ENCODE data around the gene WDR27.
A peak's percentile ranks its signal among the peaks of the same experiment; 100 is the strongest.

WDR27 gene

DNA sequence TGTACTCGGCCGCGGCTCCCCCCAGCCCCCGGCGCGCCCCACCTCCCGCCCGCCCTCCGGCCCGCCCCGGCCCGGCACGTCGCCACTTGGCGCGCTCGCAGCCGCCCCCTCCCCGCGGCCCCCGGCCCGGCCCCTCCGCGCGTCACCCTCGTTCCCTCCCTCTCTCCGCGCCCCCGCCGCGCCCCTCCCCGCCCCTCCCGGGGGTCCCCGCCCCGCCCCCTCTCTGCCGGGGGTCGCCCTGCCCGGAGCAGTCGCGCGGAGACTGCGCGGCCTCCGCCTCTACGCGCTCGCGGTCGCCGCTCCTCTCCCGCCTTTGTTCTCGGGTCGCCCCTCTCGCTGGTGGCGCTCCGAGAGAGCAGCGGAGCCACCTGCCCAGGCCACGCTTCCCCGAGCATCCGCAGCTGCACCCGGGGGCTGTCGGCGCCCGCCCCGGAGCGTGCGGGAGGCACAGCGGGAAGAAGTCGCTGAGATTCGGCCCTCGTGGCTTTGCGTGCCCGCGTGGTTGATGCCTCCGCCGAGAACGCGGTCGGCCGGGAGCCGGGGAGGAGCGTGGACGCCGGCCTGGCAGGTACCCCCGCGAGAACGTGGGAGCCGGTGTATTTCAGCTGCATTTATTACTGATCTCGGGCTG is 22.8 kb upstream of the WDR27 start, which contains the start of gene PHF10:
Gene PHF10, minus strand, starts transcription at position 7 of the 631 bp plus-strand sequence. CDS start 569 bp downstream, outside the sequence.
- peak within 1 kb of the TSS; percentile 89 for H3K9ac ChIP-seq (ENCODE audit: low read depth, low read length)
- peaks cover 12% of the 10 kb centered on the region; the same call in 1 of the 2 replicates for H3K27me3 ChIP-seq (ENCODE audit: insufficient read depth, low read length)
- 0 out of 2 replicates have a peak, but pooled peaks cover 4% of the 10 kb centered on the region for H3K36me3 ChIP-seq (ENCODE audit: insufficient read depth, low read depth, low read length)
- H3K4me1 ChIP-seq (ENCODE audit: insufficient read depth, low read length): peaks cover 12% of the 10 kb centered on the region; the same call in 1 of the 2 replicates
- peak within 1 kb of the TSS; percentile 54 for H3K27ac ChIP-seq (ENCODE audit: low read length)
- H3K4me3 ChIP-seq (ENCODE audit: low read length): peak within 1 kb of the TSS; percentile 80
- no peaks in the 10 kb centered on the region for H3K9me3 ChIP-seq (ENCODE audit: insufficient read depth, low read depth, low read length)

DNA sequence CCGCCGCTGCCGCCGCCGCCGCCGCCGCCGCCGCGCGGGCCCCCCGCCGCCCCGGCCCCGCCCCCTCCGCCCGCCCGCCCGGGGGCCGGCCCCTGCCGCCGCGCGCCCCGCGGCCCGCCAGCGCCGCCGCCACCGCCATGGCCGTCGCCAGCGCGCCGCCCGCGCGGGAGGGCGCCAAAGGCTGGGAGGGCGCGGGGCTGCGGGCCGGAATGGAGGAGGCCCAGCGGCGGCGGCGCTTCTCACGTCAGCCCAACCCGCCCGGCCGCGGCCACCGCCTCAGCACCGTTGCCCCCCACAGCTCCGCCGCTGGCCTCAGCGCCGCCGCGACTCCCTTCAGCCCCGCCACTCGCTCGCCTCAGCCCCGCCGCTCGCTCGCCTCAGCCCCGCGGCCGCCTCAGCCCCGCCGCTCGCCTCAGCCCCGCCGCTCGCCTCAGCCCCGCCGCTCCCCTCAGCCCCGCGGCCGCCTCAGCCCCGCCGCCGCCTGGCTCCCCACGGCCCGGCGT is 22.2 kb upstream of the WDR27 start:
- Histone ChIP-seq H3K27me3 (ENCODE audit: insufficient read depth, low read length) (peaks cover 12% of the 10 kb centered on the region; the same call in 1 of the 2 replicates), H3K27ac (ENCODE audit: low read length) (no peak overlapping the region), H3K4me3 (ENCODE audit: low read length) (no peak overlapping the region), H3K36me3 (ENCODE audit: insufficient read depth, low read depth, low read length) (peaks cover 6% of the 10 kb centered on the region; the same call in 1 of the 2 replicates), H3K4me1 (ENCODE audit: insufficient read depth, low read length) (peaks cover 12% of the 10 kb centered on the region; the same call in 1 of the 2 replicates), H3K9ac (ENCODE audit: low read depth, low read length) (no peak overlapping the region), H3K9me3 (ENCODE audit: insufficient read depth, low read depth, low read length) (no peaks in the 10 kb centered on the region)

DNA sequence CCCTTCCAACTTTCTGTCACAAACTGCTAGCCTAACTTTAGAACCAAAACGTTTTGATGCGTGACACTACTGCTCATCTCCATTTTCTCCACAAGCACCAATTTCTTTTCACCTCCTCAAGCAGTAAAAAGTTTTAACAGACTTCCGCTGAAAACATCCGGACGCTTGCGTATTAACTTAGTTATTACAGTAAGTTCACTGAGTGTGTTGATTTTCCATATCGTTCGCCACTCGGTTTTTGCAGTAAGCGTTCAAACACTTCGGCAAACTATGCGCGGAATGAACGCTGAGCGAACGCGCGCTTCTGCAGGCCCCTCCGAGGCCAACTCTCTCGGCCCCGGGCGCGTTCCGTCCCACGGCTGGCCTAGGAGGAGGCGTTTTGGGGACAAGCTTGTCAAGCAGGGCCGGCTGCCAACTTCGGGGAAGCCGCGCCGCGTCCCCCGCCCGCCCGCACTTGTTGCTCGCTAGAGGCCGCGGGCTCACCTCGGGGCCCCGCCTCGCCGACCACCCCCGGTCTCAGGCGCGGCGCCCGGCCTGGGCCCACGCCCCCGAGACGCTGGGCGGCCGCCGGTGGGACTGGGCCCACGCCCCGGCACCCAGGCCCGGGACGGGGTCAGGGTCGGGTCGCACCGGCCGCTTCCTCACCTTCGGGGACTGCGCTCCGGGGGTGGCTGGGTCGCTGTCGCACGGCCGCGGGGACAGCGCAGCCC is 21.5 kb upstream of the WDR27 start:
- no peak overlapping the region for H3K27ac ChIP-seq (ENCODE audit: low read length)
- peak overlapping the region; percentile 80 for H3K4me3 ChIP-seq (ENCODE audit: low read length)
- peaks cover 12% of the 10 kb centered on the region; the same call in 1 of the 2 replicates for H3K4me1 ChIP-seq (ENCODE audit: insufficient read depth, low read length)
- peak overlapping the region; percentile 63; the same call in 1 of the 2 replicates for H3K9ac ChIP-seq (ENCODE audit: low read depth, low read length)
- no peaks in the 10 kb centered on the region for H3K9me3 ChIP-seq (ENCODE audit: insufficient read depth, low read depth, low read length)
- peaks cover 12% of the 10 kb centered on the region; the same call in 1 of the 2 replicates for H3K27me3 ChIP-seq (ENCODE audit: insufficient read depth, low read length)
- peaks cover 11% of the 10 kb centered on the region; the same call in 1 of the 2 replicates for H3K36me3 ChIP-seq (ENCODE audit: insufficient read depth, low read depth, low read length)

DNA sequence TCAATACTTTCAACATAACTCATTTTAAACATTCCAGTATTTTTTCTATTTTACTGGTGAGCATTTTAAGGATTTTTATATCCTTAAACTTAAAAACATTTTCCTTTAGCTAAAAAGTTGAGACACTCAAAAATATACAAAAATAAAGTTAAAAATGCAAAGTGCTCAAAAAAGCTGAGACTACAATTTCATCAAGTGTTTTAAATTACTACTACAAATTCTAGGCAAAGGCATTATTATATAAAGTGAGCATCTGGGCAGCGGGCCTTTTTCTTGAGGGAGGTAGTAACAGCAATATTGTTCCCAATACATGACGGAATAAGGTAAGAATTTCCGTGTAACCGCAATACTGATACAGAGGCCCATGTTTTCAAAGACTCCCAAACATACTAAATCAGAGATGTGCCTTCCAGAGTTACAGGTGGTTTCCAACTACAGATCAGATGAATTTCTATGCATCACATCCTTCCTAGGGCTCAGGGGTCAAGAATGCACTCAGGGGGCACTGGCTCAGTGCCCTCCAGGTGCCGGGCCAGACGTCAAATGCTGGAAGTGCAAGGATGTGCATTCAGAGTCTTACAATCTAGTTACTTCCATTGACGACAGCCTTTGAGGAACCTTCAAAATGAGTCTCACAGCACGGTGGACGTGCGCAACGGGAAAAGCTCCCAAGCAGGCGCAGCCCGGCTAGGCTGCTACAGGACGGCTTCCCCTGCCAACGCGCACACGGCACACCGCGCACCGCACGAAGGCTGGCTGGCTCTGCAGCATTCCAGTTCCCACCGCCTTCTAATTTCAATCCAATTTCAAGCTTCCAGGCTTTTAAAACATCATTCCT is 20.8 kb upstream of the WDR27 start:
- no peak overlapping the region for H3K27ac ChIP-seq (ENCODE audit: low read length)
- no peaks in the 10 kb centered on the region for H3K9me3 ChIP-seq (ENCODE audit: insufficient read depth, low read depth, low read length)
- peaks cover 12% of the 10 kb centered on the region; the same call in 1 of the 2 replicates for H3K4me1 ChIP-seq (ENCODE audit: insufficient read depth, low read length)
- peaks cover 12% of the 10 kb centered on the region; the same call in 1 of the 2 replicates for H3K27me3 ChIP-seq (ENCODE audit: insufficient read depth, low read length)
- H3K9ac ChIP-seq (ENCODE audit: low read depth, low read length): peak overlapping the region; percentile 63; the same call in 1 of the 2 replicates
- peak overlapping the region; percentile 80 for H3K4me3 ChIP-seq (ENCODE audit: low read length)
- H3K36me3 ChIP-seq (ENCODE audit: insufficient read depth, low read depth, low read length): peaks cover 15% of the 10 kb centered on the region; the same call in 1 of the 2 replicates

DNA sequence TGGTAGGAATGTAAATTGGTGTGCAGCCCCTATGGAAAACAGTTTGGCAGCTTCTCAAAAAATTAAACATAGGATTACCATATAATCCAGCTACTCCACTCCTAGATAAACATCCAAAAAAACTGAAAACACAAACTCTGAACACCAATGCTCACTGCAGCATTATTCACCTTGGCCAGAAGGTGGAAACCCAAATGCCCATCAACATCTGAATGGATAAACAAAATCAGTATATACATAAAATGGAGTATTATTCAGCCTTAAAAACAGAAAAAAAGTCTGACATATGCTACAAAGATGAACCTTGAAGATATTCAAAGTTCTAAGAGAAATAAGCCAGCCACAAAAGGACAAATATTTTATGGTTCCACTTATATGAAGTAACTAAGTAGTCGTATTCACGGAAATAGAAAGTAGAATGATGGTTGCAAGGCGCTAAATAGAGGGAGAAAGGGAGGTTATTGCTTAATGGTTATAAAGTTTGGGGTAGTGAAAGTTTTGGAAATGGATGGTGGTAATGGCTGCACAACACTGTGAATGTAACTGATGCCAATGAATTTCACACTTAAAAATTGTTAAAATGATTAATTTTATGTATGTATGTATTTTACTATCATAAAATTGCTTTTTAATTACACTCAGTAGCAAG is 18.5 kb upstream of the WDR27 start:
- no peak overlapping the region for H3K4me3 ChIP-seq (ENCODE audit: low read length)
- H3K27ac ChIP-seq (ENCODE audit: low read length): no peak overlapping the region
- H3K9ac ChIP-seq (ENCODE audit: low read depth, low read length): no peak overlapping the region
- peaks cover 7% of the 10 kb centered on the region; the same call in 1 of the 2 replicates for H3K4me1 ChIP-seq (ENCODE audit: insufficient read depth, low read length)
- H3K36me3 ChIP-seq (ENCODE audit: insufficient read depth, low read depth, low read length): peaks cover 37% of the 10 kb centered on the region
- no peaks in the 10 kb centered on the region for H3K9me3 ChIP-seq (ENCODE audit: insufficient read depth, low read depth, low read length)
- H3K27me3 ChIP-seq (ENCODE audit: insufficient read depth, low read length): peaks cover 12% of the 10 kb centered on the region; the same call in 1 of the 2 replicates

DNA sequence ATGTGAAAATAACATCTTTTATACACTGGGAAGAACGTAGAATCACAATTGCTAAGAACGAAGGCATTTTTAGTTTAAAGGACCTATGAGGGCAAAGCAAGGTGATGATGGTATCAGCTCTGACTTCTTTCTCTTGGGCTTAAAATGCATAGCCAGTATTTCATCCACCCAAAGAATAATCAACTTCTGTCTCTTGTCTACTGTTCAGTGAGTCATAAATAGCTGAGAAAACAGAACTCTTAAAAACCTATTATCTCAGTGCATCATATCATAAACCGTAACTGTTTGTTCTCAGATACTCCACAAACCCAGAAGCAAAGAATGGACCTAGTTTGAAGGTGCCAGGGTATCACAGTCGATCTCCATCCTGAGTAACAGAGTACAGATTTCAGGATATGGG is 17.3 kb upstream of the WDR27 start:
- H3K27ac ChIP-seq (ENCODE audit: low read length): no peak overlapping the region
- H3K9ac ChIP-seq (ENCODE audit: low read depth, low read length): no peak overlapping the region
- H3K4me3 ChIP-seq (ENCODE audit: low read length): no peak overlapping the region
- H3K4me1 ChIP-seq (ENCODE audit: insufficient read depth, low read length): peaks cover 7% of the 10 kb centered on the region; the same call in 1 of the 2 replicates
- H3K36me3 ChIP-seq (ENCODE audit: insufficient read depth, low read depth, low read length): peaks cover 49% of the 10 kb centered on the region
- H3K27me3 ChIP-seq (ENCODE audit: insufficient read depth, low read length): peaks cover 12% of the 10 kb centered on the region; the same call in 1 of the 2 replicates
- no peaks in the 10 kb centered on the region for H3K9me3 ChIP-seq (ENCODE audit: insufficient read depth, low read depth, low read length)

DNA sequence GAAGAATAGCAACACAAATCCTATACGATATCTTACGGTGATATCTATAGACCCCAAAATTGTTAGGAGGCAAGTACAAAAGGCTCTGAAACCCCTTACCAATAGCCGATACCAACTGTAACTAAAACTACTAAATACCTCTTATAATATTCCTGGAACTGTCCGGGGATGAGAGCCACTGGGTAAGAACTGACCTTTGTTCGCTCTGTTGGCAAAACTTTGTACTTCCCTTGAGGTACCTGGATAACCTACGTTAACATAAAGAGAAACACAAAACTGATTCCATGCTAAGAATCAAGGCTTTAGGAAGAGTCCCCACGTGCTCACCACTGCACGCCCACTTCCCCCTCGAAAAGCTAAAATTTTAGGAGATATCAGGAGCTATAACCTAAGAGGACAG is 12.8 kb upstream of the WDR27 start:
- no peak overlapping the region for H3K4me3 ChIP-seq (ENCODE audit: low read length)
- H3K4me1 ChIP-seq (ENCODE audit: insufficient read depth, low read length): no peaks in the 10 kb centered on the region
- no peaks in the 10 kb centered on the region for H3K27me3 ChIP-seq (ENCODE audit: insufficient read depth, low read length)
- peaks cover 87% of the 10 kb centered on the region for H3K36me3 ChIP-seq (ENCODE audit: insufficient read depth, low read depth, low read length)
- H3K9me3 ChIP-seq (ENCODE audit: insufficient read depth, low read depth, low read length): no peaks in the 10 kb centered on the region
- no peak overlapping the region for H3K9ac ChIP-seq (ENCODE audit: low read depth, low read length)
- H3K27ac ChIP-seq (ENCODE audit: low read length): no peak overlapping the region

DNA sequence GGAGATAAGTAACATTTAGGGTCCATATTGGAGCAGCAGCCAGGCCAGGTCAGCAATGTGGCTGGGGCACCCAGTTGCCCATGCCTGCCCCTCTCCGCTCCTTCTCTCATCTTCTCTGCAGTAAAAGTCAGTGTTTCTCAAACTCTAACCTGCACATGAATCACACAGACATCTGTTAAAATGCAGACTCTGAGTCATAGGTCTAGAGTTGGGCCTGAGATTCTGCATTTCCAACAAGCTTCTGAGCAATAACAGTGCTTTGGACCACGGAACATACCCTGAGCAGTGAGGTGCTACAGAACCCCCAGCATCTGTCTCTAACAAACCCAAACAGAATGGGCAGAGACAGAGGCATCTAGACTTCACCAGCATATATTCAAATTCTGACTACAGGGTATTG is 12.3 kb upstream of the WDR27 start:
- Histone ChIP-seq H3K9me3 (ENCODE audit: insufficient read depth, low read depth, low read length) (no peaks in the 10 kb centered on the region), H3K4me1 (ENCODE audit: insufficient read depth, low read length) (no peaks in the 10 kb centered on the region), H3K36me3 (ENCODE audit: insufficient read depth, low read depth, low read length) (peaks cover 90% of the 10 kb centered on the region), H3K27ac (ENCODE audit: low read length) (no peak overlapping the region), H3K9ac (ENCODE audit: low read depth, low read length) (no peak overlapping the region), H3K27me3 (ENCODE audit: insufficient read depth, low read length) (no peaks in the 10 kb centered on the region), H3K4me3 (ENCODE audit: low read length) (no peak overlapping the region)

DNA sequence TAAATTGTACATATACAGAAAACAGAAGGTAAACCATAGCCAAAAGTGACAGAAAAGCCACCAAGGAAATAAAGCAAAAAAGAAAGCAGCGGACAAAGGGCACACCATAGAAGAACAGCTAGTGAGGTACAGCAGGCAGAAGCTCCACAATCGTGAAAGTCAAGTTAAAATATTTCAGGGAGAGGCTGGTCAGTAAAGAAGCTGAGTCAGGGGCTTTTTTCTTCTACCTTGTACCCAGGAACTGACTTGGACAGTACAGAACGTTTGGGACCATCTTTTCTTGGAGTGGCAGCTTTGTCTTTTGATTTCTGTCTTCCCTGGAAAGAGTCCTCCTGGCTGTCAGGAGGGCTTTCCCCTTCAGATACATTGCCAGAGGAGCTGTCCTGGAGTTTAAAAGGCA is 8.2 kb upstream of the WDR27 start:
- H3K9ac ChIP-seq (ENCODE audit: low read depth, low read length): no peak overlapping the region

DNA sequence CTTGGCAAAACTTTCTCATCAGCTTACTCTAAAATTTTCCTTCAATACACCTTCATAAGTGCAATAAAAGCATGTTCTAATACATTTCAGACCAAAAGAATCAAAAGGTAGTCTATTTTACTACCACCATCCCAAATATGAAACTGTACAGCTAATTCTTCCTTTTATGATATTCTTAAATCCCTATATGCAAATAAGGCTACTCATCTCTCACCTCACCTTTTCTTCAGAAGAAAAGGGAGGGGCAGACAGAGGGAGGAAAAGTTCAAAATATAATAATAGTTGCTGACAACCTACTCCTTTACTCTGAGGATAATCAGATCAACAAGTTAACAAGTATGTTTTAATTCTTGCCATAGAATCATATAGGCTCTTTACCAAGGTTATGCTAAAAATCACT is 7.5 kb upstream of the WDR27 start:
- H3K9me3 ChIP-seq (ENCODE audit: insufficient read depth, low read depth, low read length): no peaks in the 10 kb centered on the region
- H3K27ac ChIP-seq (ENCODE audit: low read length): no peak overlapping the region
- H3K27me3 ChIP-seq (ENCODE audit: insufficient read depth, low read length): no peaks in the 10 kb centered on the region
- peaks cover 94% of the 10 kb centered on the region for H3K36me3 ChIP-seq (ENCODE audit: insufficient read depth, low read depth, low read length)
- no peak overlapping the region for H3K4me3 ChIP-seq (ENCODE audit: low read length)
- H3K4me1 ChIP-seq (ENCODE audit: insufficient read depth, low read length): 0 out of 2 replicates have a peak, but pooled peaks cover 2% of the 10 kb centered on the region
- no peak overlapping the region for H3K9ac ChIP-seq (ENCODE audit: low read depth, low read length)

More for the DNA sequence above, 8.2 kb upstream of the WDR27 start:
- peaks cover 94% of the 10 kb centered on the region for H3K36me3 ChIP-seq (ENCODE audit: insufficient read depth, low read depth, low read length)
- no peaks in the 10 kb centered on the region for H3K9me3 ChIP-seq (ENCODE audit: insufficient read depth, low read depth, low read length)
- no peak overlapping the region for H3K27ac ChIP-seq (ENCODE audit: low read length)
- H3K4me1 ChIP-seq (ENCODE audit: insufficient read depth, low read length): no peaks in the 10 kb centered on the region
- H3K27me3 ChIP-seq (ENCODE audit: insufficient read depth, low read length): no peaks in the 10 kb centered on the region
- H3K4me3 ChIP-seq (ENCODE audit: low read length): no peak overlapping the region

Measured in iPS-20b (cell line).